ENCODE data around the gene ANKRD7.

ANKRD7 gene

GRCh38 chr7:118224521-118224920 lies at the start of gene ANKRD7:
Gene ANKRD7, plus strand, starts transcription at chr7:118224704. Its CDS starts 127 bp downstream, at chr7:118224831.
- DNase-seq (ENCODE audit: low spot score) = no peak

GRCh38 chr7:118175740-118176139 lies 48.8 kb upstream of the ANKRD7 start:
- no peak for DNase-seq (ENCODE audit: low spot score)

GRCh38 chr7:118179191-118179590 lies 45.3 kb upstream of the ANKRD7 start:
- no peak for DNase-seq (ENCODE audit: low spot score)

GRCh38 chr7:118182593-118183427 lies 41.7 kb upstream of the ANKRD7 start:
- DNase-seq (ENCODE audit: low spot score) = peak; percentile 14

- DNase-seq (ENCODE audit: low spot score) = no peak
Observed at GRCh38 chr7:118183428-118183785, 41.1 kb upstream of the ANKRD7 start.

- peak; percentile 97 for DNase-seq (ENCODE audit: low spot score)
Observed at GRCh38 chr7:118183786-118184564, 40.5 kb upstream of the ANKRD7 start, which contains the start of gene LSM8. Gene LSM8, plus strand, starts transcription at chr7:118184164. Its CDS starts 60 bp downstream, at chr7:118184224.

GRCh38 chr7:118184565-118184940 lies 40.0 kb upstream of the ANKRD7 start:
- peak; percentile 6 for DNase-seq (ENCODE audit: low spot score)

- DNase-seq (ENCODE audit: low spot score) = no peak
Observed at GRCh38 chr7:118185163-118185860, 39.2 kb upstream of the ANKRD7 start.

- DNase-seq (ENCODE audit: low spot score) = no peak
Observed at GRCh38 chr7:118186501-118186900, 38.0 kb upstream of the ANKRD7 start.

- no peak for DNase-seq (ENCODE audit: low spot score)
Observed at GRCh38 chr7:118194571-118194970, 29.9 kb upstream of the ANKRD7 start.

GRCh38 chr7:118195837-118196474 lies 28.5 kb upstream of the ANKRD7 start:
- DNase-seq (ENCODE audit: low spot score) = peak; percentile 80

GRCh38 chr7:118202061-118202460 lies 22.4 kb upstream of the ANKRD7 start:
- no peak for DNase-seq (ENCODE audit: low spot score)

- DNase-seq (ENCODE audit: low spot score) = peak; percentile 85
Observed at GRCh38 chr7:118214051-118214832, 10.3 kb upstream of the ANKRD7 start.

GRCh38 chr7:118214833-118215182 lies 9.7 kb upstream of the ANKRD7 start:
- no peak for DNase-seq (ENCODE audit: low spot score)

- DNase-seq (ENCODE audit: low spot score) = no peak
Observed at GRCh38 chr7:118217210-118217619, 7.3 kb upstream of the ANKRD7 start.

- no peak for DNase-seq (ENCODE audit: low spot score)
Observed at GRCh38 chr7:118218413-118219156, 5.9 kb upstream of the ANKRD7 start.

- DNase-seq (ENCODE audit: low spot score) = no peak
Observed at GRCh38 chr7:118219157-118219512, 5.4 kb upstream of the ANKRD7 start.

GRCh38 chr7:118220583-118220982 lies 3.9 kb upstream of the ANKRD7 start:
- DNase-seq (ENCODE audit: low spot score) = no peak

GRCh38 chr7:118222591-118222990 lies 1.9 kb upstream of the ANKRD7 start:
- DNase-seq (ENCODE audit: low spot score) = no peak

GRCh38 chr7:118232837-118233236 lies 8.3 kb downstream of the ANKRD7 start:
- no peak for DNase-seq (ENCODE audit: low spot score)

GRCh38 chr7:118233799-118234198 lies 9.3 kb downstream of the ANKRD7 start:
- no peak for DNase-seq (ENCODE audit: low spot score)
